H1 (cell line): ENCODE results near the gene DOLK. TPM values are rescaled to one million over a fixed set of nuclear protein-coding genes. Genes with fewer than 3 reads are reported as not detected.
"Not testable (repeated sequence)": the region's sequence is repeated elsewhere in the genome, so short reads cannot be mapped to it uniquely, and the experiment has no call there.

ENCODE experiments used
- CTCF ChIA-PET: fragments of 300-600 bp; sonication (Branson Sonifier 250); formaldehyde crosslinking; loops from one replicate; lab custom pipeline; 2021; ENCODE audit not compliant: partially characterized antibody; lab: Charles Lee
- POLR2A ChIA-PET: fragments of 300-600 bp; sonication (Branson Sonifier 250); formaldehyde crosslinking; loops from one replicate; lab custom pipeline; 2021; ENCODE audit warnings: inconsistent platforms; ENCODE audit not compliant: partially characterized antibody; lab: Charles Lee
- DNase-seq, 2 experiments: peaks; one replicate each; pipeline versions ENCODE4 v3.0.0 to v3.0.0-alpha.2; 2010 to 2022; ENCODE audit warnings: low spot score in 2 of 2, low read depth in 1 of 2, mixed read lengths in 1 of 2
- FAIRE-seq: peaks from 2 replicates; lab custom pipeline; 2011; peaks lifted over from hg19 to GRCh38; lab: Jason Lieb, UNC
- H2AFZ ChIP-seq: 2 replicates; pipeline ENCODE4 v1.8.1; 2012; ENCODE audit warnings: low read length, inconsistent platforms
- H2AK5ac ChIP-seq: 2 replicates; pipeline ENCODE4 v1.6.1; 2013; ENCODE audit warnings: low read depth, low read length
- H2BK120ac ChIP-seq: replicated peaks from 2 replicates; pipeline ENCODE3; 2013; ENCODE audit warnings: low read depth, low read length, inconsistent platforms
- H2BK12ac ChIP-seq: 2 replicates; pipeline ENCODE4 v1.6.1; 2013; ENCODE audit warnings: low read depth, low read length
- H2BK15ac ChIP-seq: 2 replicates; pipeline ENCODE4 v1.6.1; 2013; ENCODE audit warnings: low read length
- H2BK20ac ChIP-seq: 2 replicates; pipeline ENCODE4 v1.6.1; 2013; ENCODE audit warnings: low read length
- H2BK5ac ChIP-seq: 2 replicates; pipeline ENCODE4 v1.6.1; 2013; ENCODE audit warnings: low read depth, low read length
- H3K14ac ChIP-seq: 2 replicates; pipeline ENCODE4 v1.6.1; 2013; ENCODE audit warnings: inconsistent platforms; ENCODE audit not compliant: insufficient read length
- H3K18ac ChIP-seq: 2 replicates; pipeline ENCODE4 v1.6.1; 2013; ENCODE audit warnings: low read length; ENCODE audit errors: extremely low read depth
- H3K23ac ChIP-seq: 2 replicates; pipeline ENCODE4 v1.6.1; 2013; ENCODE audit warnings: inconsistent platforms; ENCODE audit not compliant: insufficient read length
- H3K23me2 ChIP-seq: 2 replicates; pipeline ENCODE4 v1.6.1; 2013; ENCODE audit warnings: low read depth, low read length
- H3K27ac ChIP-seq: 2 replicates; pipeline ENCODE4 v1.6.1; 2011; ENCODE audit warnings: low read depth, low read length, inconsistent platforms
- H3K27me3 ChIP-seq, 4 experiments: replicated peaks in 1 of 4; 1 replicate in 1 of 4; 2 replicates in 3 of 4; pipeline versions ENCODE4 v1.6.1 to v1.8.1; 2011 to 2013; ENCODE audit warnings: low read length in 3 of 4, mild to moderate bottlenecking in 3 of 4, inconsistent platforms in 2 of 4, mixed read lengths in 2 of 4, moderate library complexity in 1 of 4; ENCODE audit not compliant: control insufficient read depth in 3 of 4, insufficient read depth in 3 of 4; ENCODE audit errors: extremely low read depth in 1 of 4
- H3K36me3 ChIP-seq, 4 experiments: 2 replicates each; pipeline versions ENCODE4 v1.6.1 to v1.8.1; 2011 to 2013; ENCODE audit warnings: mild to moderate bottlenecking in 4 of 4, low read length in 3 of 4, moderate library complexity in 2 of 4, control low read depth in 1 of 4, inconsistent platforms in 1 of 4; ENCODE audit not compliant: insufficient read depth in 4 of 4, control insufficient read depth in 2 of 4
- H3K4ac ChIP-seq: replicated peaks from 2 replicates; pipeline ENCODE3; 2013; ENCODE audit warnings: low read length, low read depth, mixed read lengths, inconsistent platforms; ENCODE audit not compliant: insufficient read length
- H3K4me1 ChIP-seq, 4 experiments: replicated peaks in 1 of 4; 1 replicate in 1 of 4; 2 replicates in 3 of 4; pipeline versions ENCODE4 v1.6.1 to v1.8.1; 2011 to 2013; ENCODE audit warnings: low read length in 3 of 4, inconsistent platforms in 2 of 4, mixed read lengths in 1 of 4; ENCODE audit not compliant: insufficient read depth in 4 of 4, control insufficient read depth in 3 of 4
- H3K4me2 ChIP-seq, 2 experiments: 2 replicates each; pipeline versions ENCODE4 v1.6.1 to v1.8.1; 2011 to 2013; ENCODE audit warnings: low read depth in 2 of 2, low read length in 2 of 2, control low read depth in 1 of 2, inconsistent platforms in 1 of 2, mild to moderate bottlenecking in 1 of 2; ENCODE audit not compliant: insufficient read depth in 1 of 2
- H3K4me3 ChIP-seq, 4 experiments: fragments of 200-600, 300-600 bp in 1 of 4; sonication (generic), shearing (Covaris generic), sonication (Bioruptor Twin) in 1 of 4; 2 replicates each; pipeline versions ENCODE4 v1.5.1 to v1.8.1; 2011 to 2016; ENCODE audit warnings: low read length in 4 of 4, low read depth in 3 of 4, control low read depth in 2 of 4, inconsistent platforms in 2 of 4, mild to moderate bottlenecking in 2 of 4, mixed read lengths in 1 of 4, moderate library complexity in 1 of 4; ENCODE audit not compliant: insufficient read depth in 2 of 4; ENCODE audit errors: extremely low read depth in 1 of 4
- H3K56ac ChIP-seq: replicated peaks from 2 replicates; pipeline ENCODE3; 2013; ENCODE audit warnings: low read depth, mild to moderate bottlenecking, mixed read lengths, low read length, inconsistent platforms; ENCODE audit not compliant: insufficient read length
- H3K79me1 ChIP-seq: 2 replicates; pipeline ENCODE4 v1.6.1; 2013; ENCODE audit warnings: low read depth, low read length, control low read depth
- H3K79me2 ChIP-seq, 2 experiments: 2 replicates each; pipeline versions ENCODE4 v1.6.1 to v1.8.1; 2012 to 2013; ENCODE audit warnings: low read length in 2 of 2, mild to moderate bottlenecking in 2 of 2, inconsistent platforms in 1 of 2; ENCODE audit not compliant: insufficient read depth in 2 of 2, control insufficient read depth in 1 of 2
- H3K9ac ChIP-seq, 4 experiments: replicated peaks in 1 of 4; 1 replicate in 1 of 4; 2 replicates in 3 of 4; pipeline versions ENCODE4 v1.6.1 to v1.8.1; 2011 to 2013; ENCODE audit warnings: low read depth in 3 of 4, low read length in 3 of 4, control low read depth in 2 of 4, mild to moderate bottlenecking in 2 of 4, moderate library complexity in 2 of 4, inconsistent platforms in 1 of 4; ENCODE audit errors: extremely low read depth in 1 of 4
- H3K9me3 ChIP-seq, 2 experiments: 2 replicates each; pipeline versions ENCODE4 v1.6.1 to v1.8.1; 2012 to 2013; ENCODE audit warnings: mild to moderate bottlenecking in 2 of 2, moderate library complexity in 2 of 2, control low read depth in 1 of 2, inconsistent platforms in 1 of 2, low read depth in 1 of 2, low read length in 1 of 2, mixed read lengths in 1 of 2; ENCODE audit not compliant: insufficient read depth in 2 of 2
- H4K20me1 ChIP-seq, 2 experiments: replicated peaks in 1 of 2; 2 replicates each; pipeline versions ENCODE3 to v1.8.1; 2011 to 2013; ENCODE audit warnings: inconsistent platforms in 2 of 2, low read length in 2 of 2, mild to moderate bottlenecking in 1 of 2; ENCODE audit not compliant: insufficient read depth in 2 of 2, control insufficient read depth in 1 of 2
- H4K5ac ChIP-seq: 2 replicates; pipeline ENCODE4 v1.6.1; 2013; ENCODE audit warnings: low read length, low read depth, mixed read lengths, inconsistent platforms; ENCODE audit not compliant: insufficient read length
- H4K8ac ChIP-seq: 2 replicates; pipeline ENCODE4 v1.8.0; 2013; ENCODE audit warnings: mild to moderate bottlenecking, moderate library complexity, low read length, inconsistent platforms; ENCODE audit not compliant: insufficient read depth; ENCODE audit errors: extremely low read depth
- H4K91ac ChIP-seq: replicated peaks from 2 replicates; pipeline ENCODE3; 2013; ENCODE audit warnings: low read length, mixed read lengths, inconsistent platforms; ENCODE audit not compliant: insufficient read length
- WGBS, 2 experiments: shearing (Covaris generic) in 1 of 2; methylation state at CpG; one replicate each; pipeline versions ENCODE4 v1.1.6 to v1.1.7; 2013 to 2015; ENCODE audit warnings: low lambda C conversion rate in 2 of 2, mixed read lengths in 2 of 2, inconsistent platforms in 1 of 2, low coverage in 1 of 2, missing lambda C conversion rate in 1 of 2; ENCODE audit not compliant: insufficient replicate concordance in 2 of 2, insufficient coverage in 1 of 2, insufficient read length in 1 of 2; ENCODE audit errors: extremely low coverage in 1 of 2, missing lambda C conversion rate in 1 of 2; 5-methylcytosine and 5-hydroxymethylcytosine counted together
- polyA plus RNA-seq, 7 experiments: library from polyadenylated mRNA; depleted of rRNA in 3 of 7; stranded (reverse) in 5 of 7; unstranded in 2 of 7; fragments of >200 nt in 5 of 7; fragments of 200-250 nt in 2 of 7; gene quantifications; 1 replicate in 5 of 7; 2 replicates in 1 of 7; 4 replicates in 1 of 7; pipeline versions ENCODE4 v1.2.1 to v1.2.3, GENCODE V29; 2011 to 2013; ENCODE audit warnings: missing spikeins in 2 of 7, mixed read lengths in 2 of 7
- total RNA-seq: library from RNA; stranded (reverse); fragmentation: NEBNext Ultra II Directional; extraction: Animal tissue kit (Norgen Biotek cat#: 25700); gene quantifications from 2 replicates; pipeline ENCODE4 v1.2.1, GENCODE V29; 2021

The DOLK gene
- total and polyA plus RNA-seq, 2 of the 8 experiments (the other 6 are each of a cell fraction or from before 2014, with no cell fraction given): 17.2 to 44.3 TPM

- not testable (repeated sequence) for H2BK20ac ChIP-seq, H3K23ac ChIP-seq, H2BK12ac ChIP-seq, FAIRE-seq, H4K5ac ChIP-seq, H3K4me2 ChIP-seq, H3K14ac ChIP-seq, H2BK120ac ChIP-seq, H3K27ac ChIP-seq, H3K36me3 ChIP-seq, H4K8ac ChIP-seq, H4K91ac ChIP-seq, H3K56ac ChIP-seq, H2AK5ac ChIP-seq, H3K9ac ChIP-seq, H2BK5ac ChIP-seq, H3K4ac ChIP-seq, H3K4me1 ChIP-seq, H3K4me3 ChIP-seq, H3K18ac ChIP-seq, H4K20me1 ChIP-seq, DNase-seq, H3K27me3 ChIP-seq, H2AFZ ChIP-seq, H3K79me1 ChIP-seq, H2BK15ac ChIP-seq, H3K9me3 ChIP-seq
- Histone ChIP-seq H3K79me2 (peaks cover 0 to 17% of the 10 kb centered on the region in 2 experiments; a peak in 1 of 4 replicates), H3K23me2 (peaks cover 13% of the 10 kb centered on the region)
- 95% methylated on average over 7 of the region's 7 CpGs; no CpG with 5 or more reads in 1 of the 2 experiments for WGBS, 2 experiments
- CTCF ChIA-PET: interaction anchor here (0.6 to 1.0 kb wide), 2 partner anchors 86 to 604 kb away, joined by 3 read pairs; no protein-coding TSS in a partner anchor
- POLR2A ChIA-PET: interaction anchor here (0.6 to 1.3 kb wide), 3 partner anchors 21 to 84 kb away, joined by 3 read pairs; no protein-coding TSS in a partner anchor
Measured at GRCh38 chr9:128944966-128945365, 2.4 kb downstream of the DOLK start.
